ENCODE data around the gene ADAM10. TPM values are rescaled to one million over a fixed set of nuclear protein-coding genes. Genes with fewer than 3 reads are reported as not detected.

The ADAM10 gene
- total RNA-seq, 6 experiments from 2014 or later = 155 to 227 (median 196) TPM

GRCh38 chr15:58738046-58738707 is 11.3 kb downstream of the ADAM10 start:
- Mint-ChIP-seq H3K36me3 (ENCODE audit: low read depth) (no peaks in the 10 kb centered on the region), H3K9me3 (no peaks in the 10 kb centered on the region), H3K27me3 (ENCODE audit: insufficient read depth) (no peaks in the 10 kb centered on the region; the same call in 1 of the 2 replicates), H3K4me3 (peak overlapping the region; percentile 15; the same call in 1 of the 2 replicates), H3K27ac (peak overlapping the region; percentile 38; the same call in 1 of the 2 replicates), H3K4me1 (ENCODE audit: low read depth) (peaks cover 47% of the 10 kb centered on the region)
- no peak for TF ChIP-seq CTCF (IDR thresholded peaks at IDR 0.05)
- no peak for DNase-seq

- H3K27me3 Mint-ChIP-seq (ENCODE audit: insufficient read depth) = no peaks in the 10 kb centered on the region; the same call in 1 of the 2 replicates
- no peak overlapping the region for H3K27ac Mint-ChIP-seq
- H3K36me3 Mint-ChIP-seq (ENCODE audit: low read depth) = no peaks in the 10 kb centered on the region
- H3K4me1 Mint-ChIP-seq (ENCODE audit: low read depth) = peaks cover 46% of the 10 kb centered on the region
- DNase-seq = no peak
- no peaks in the 10 kb centered on the region for H3K9me3 Mint-ChIP-seq
- no peak for TF ChIP-seq CTCF (IDR thresholded peaks at IDR 0.05)
- H3K4me3 Mint-ChIP-seq = no peak overlapping the region
Observed at GRCh38 chr15:58737298-58737697, 12.2 kb downstream of the ADAM10 start.

- H3K4me1 Mint-ChIP-seq (ENCODE audit: low read depth) = peaks cover 46% of the 10 kb centered on the region
- no peak for TF ChIP-seq CTCF (IDR thresholded peaks at IDR 0.05)
- H3K27ac Mint-ChIP-seq = no peak overlapping the region
- DNase-seq = no peak
- H3K4me3 Mint-ChIP-seq = no peak overlapping the region
- no peaks in the 10 kb centered on the region for H3K36me3 Mint-ChIP-seq (ENCODE audit: low read depth)
- H3K9me3 Mint-ChIP-seq = peaks cover 4% of the 10 kb centered on the region; the same call in 1 of the 2 replicates
- no peaks in the 10 kb centered on the region; the same call in 1 of the 2 replicates for H3K27me3 Mint-ChIP-seq (ENCODE audit: insufficient read depth)
Observed at GRCh38 chr15:58736018-58736643, 13.4 kb downstream of the ADAM10 start.

- H3K27ac Mint-ChIP-seq = no peak overlapping the region
- no peaks in the 10 kb centered on the region for H3K36me3 Mint-ChIP-seq (ENCODE audit: low read depth)
- no peaks in the 10 kb centered on the region; the same call in 1 of the 2 replicates for H3K27me3 Mint-ChIP-seq (ENCODE audit: insufficient read depth)
- H3K9me3 Mint-ChIP-seq = peaks cover 4% of the 10 kb centered on the region; the same call in 1 of the 2 replicates
- TF ChIP-seq CTCF (IDR thresholded peaks at IDR 0.05) = no peak
- no peak overlapping the region for H3K4me3 Mint-ChIP-seq
- peaks cover 53% of the 10 kb centered on the region for H3K4me1 Mint-ChIP-seq (ENCODE audit: low read depth)
- no peak for DNase-seq
Observed at GRCh38 chr15:58734859-58735258, 14.6 kb downstream of the ADAM10 start.

GRCh38 chr15:58732625-58733363 is 16.7 kb downstream of the ADAM10 start:
- Mint-ChIP-seq H3K4me3 (no peak overlapping the region), H3K4me1 (ENCODE audit: low read depth) (peaks cover 45% of the 10 kb centered on the region), H3K27me3 (ENCODE audit: insufficient read depth) (no peaks in the 10 kb centered on the region; the same call in 1 of the 2 replicates), H3K36me3 (ENCODE audit: low read depth) (peaks cover 6% of the 10 kb centered on the region; the same call in 1 of the 2 replicates), H3K9me3 (peaks cover 4% of the 10 kb centered on the region; the same call in 1 of the 2 replicates), H3K27ac (peak overlapping the region; percentile 82)
- TF ChIP-seq CTCF (IDR thresholded peaks at IDR 0.05) = no peak
- DNase-seq = no peak
